Glomerular visceral epithelial cell (primary cell): ENCODE data around the gene HIPK4.
A peak's percentile ranks its signal among the peaks of the same experiment; 100 is the strongest.
"Not testable (repeated sequence)": the region's sequence is repeated elsewhere in the genome, so short reads cannot be mapped to it uniquely, and the experiment has no call there.

Experiments used
- DNase-seq: peaks from one replicate; pipeline ENCODE4 v3.0.0-alpha.2; 2016; ENCODE audit errors: extremely low spot score

HIPK4 gene

GRCh38 chr19:40390084-40390742 lies at the start of gene HIPK4:
HIPK4 (minus strand) TSS chr19:40390181; CDS start chr19:40389902, 279 bp downstream.
- no peak for DNase-seq

- DNase-seq: no peak
These were observed 48.3 kb upstream of the HIPK4 start for GRCh38 chr19:40438284-40438683.

GRCh38 chr19:40433391-40434216 lies 43.6 kb upstream of the HIPK4 start:
- DNase-seq: peak; percentile 95

GRCh38 chr19:40432760-40433159 lies 42.8 kb upstream of the HIPK4 start:
- not testable (repeated sequence) for DNase-seq

GRCh38 chr19:40431698-40432097 lies 41.7 kb upstream of the HIPK4 start:
- DNase-seq: no peak

- not testable (repeated sequence) for DNase-seq
These were observed 40.3 kb upstream of the HIPK4 start for GRCh38 chr19:40430242-40430641.

- not testable (repeated sequence) for DNase-seq
These were observed 38.2 kb upstream of the HIPK4 start for GRCh38 chr19:40428197-40428596.

GRCh38 chr19:40425450-40426287 lies 35.7 kb upstream of the HIPK4 start, which contains the start of gene SERTAD1:
SERTAD1 (minus strand) TSS chr19:40425992; CDS start chr19:40423546, 2,446 bp downstream.
- peak; percentile 99 for DNase-seq

GRCh38 chr19:40424637-40425449 lies 34.9 kb upstream of the HIPK4 start:
- DNase-seq: peak; percentile 32

GRCh38 chr19:40423938-40424337 lies 34.0 kb upstream of the HIPK4 start:
- DNase-seq: no peak

- DNase-seq: no peak
These were observed 33.0 kb upstream of the HIPK4 start for GRCh38 chr19:40422748-40423566.

- DNase-seq: no peak
These were observed 32.2 kb upstream of the HIPK4 start for GRCh38 chr19:40421993-40422747.

- DNase-seq: peak; percentile 95
These were observed 31.1 kb upstream of the HIPK4 start for GRCh38 chr19:40420766-40421765.

GRCh38 chr19:40420451-40420765 lies 30.4 kb upstream of the HIPK4 start:
- DNase-seq: no peak

- no peak for DNase-seq
These were observed 29.8 kb upstream of the HIPK4 start for GRCh38 chr19:40419780-40420179.

GRCh38 chr19:40419066-40419612 lies 29.2 kb upstream of the HIPK4 start:
- no peak for DNase-seq

- DNase-seq: no peak
These were observed 28.1 kb upstream of the HIPK4 start for GRCh38 chr19:40418040-40418439.

GRCh38 chr19:40417643-40417981 lies 27.6 kb upstream of the HIPK4 start:
- DNase-seq: no peak
